GM12878 (cell line): ENCODE data around the gene STARD10. TPM values are rescaled to one million over a fixed set of nuclear protein-coding genes. Genes with fewer than 3 reads are reported as not detected.

Source experiments
- ATF3 ChIP-seq: IDR thresholded peaks from 2 replicates; pipeline ENCODE4 v1.6.1; 2011; ENCODE audit warnings: low read depth, mild to moderate bottlenecking, low read length, moderate library complexity, borderline replicate concordance; ENCODE audit errors: extremely low read depth
- DPF2 ChIP-seq: fragments of 450-650 bp; IDR thresholded peaks from 2 replicates; pipeline ENCODE4 v1.6.1; 2017; ENCODE audit warnings: mild to moderate bottlenecking
- EGR1 ChIP-seq, 2 experiments: IDR thresholded peaks; 1 replicate in 1 of 2; 2 replicates in 1 of 2; pipeline ENCODE4 v1.6.1; 2011 to 2012; ENCODE audit warnings: low read depth in 2 of 2, low read length in 2 of 2, borderline replicate concordance in 1 of 2, mild to moderate bottlenecking in 1 of 2, moderate library complexity in 1 of 2
- HDAC2 ChIP-seq: fragments of 200-600 bp; sonication (generic); IDR thresholded peaks from 2 replicates; pipeline ENCODE4 v1.6.1; 2017
- IKZF1 ChIP-seq: fragments of 450-650 bp; conservative IDR thresholded peaks from 2 replicates; pipeline ENCODE4 v1.6.1; 2017; ENCODE audit warnings: antibody characterized with exemption, mild to moderate bottlenecking
- MEF2A ChIP-seq: IDR thresholded peaks from 2 replicates; pipeline ENCODE4 v1.6.1; 2011; ENCODE audit warnings: low read depth, mild to moderate bottlenecking, low read length, moderate library complexity; ENCODE audit not compliant: insufficient read depth
- PKNOX1 ChIP-seq: fragments of 450-650 bp; IDR thresholded peaks from 2 replicates; pipeline ENCODE4 v1.6.1; 2016; ENCODE audit warnings: mild to moderate bottlenecking
- RUNX3 ChIP-seq: IDR thresholded peaks from 2 replicates; pipeline ENCODE4 v1.6.1; 2012; ENCODE audit warnings: low read length, inconsistent platforms
- SMAD1 ChIP-seq: fragments of 450-650 bp; IDR thresholded peaks from 2 replicates; pipeline ENCODE4 v1.6.1; 2018; ENCODE audit warnings: mild to moderate bottlenecking, low read depth; ENCODE audit not compliant: partially characterized antibody
- SPI1 ChIP-seq: IDR thresholded peaks from 2 replicates; pipeline ENCODE4 v1.6.1; 2011; ENCODE audit warnings: low read depth, mild to moderate bottlenecking, low read length, moderate library complexity, borderline replicate concordance; ENCODE audit not compliant: insufficient read depth
- TCF7 ChIP-seq: IDR thresholded peaks from 2 replicates; pipeline ENCODE4 v1.6.1; 2014; ENCODE audit warnings: antibody characterized with exemption, borderline replicate concordance
- YBX1 ChIP-seq: fragments of 450-650 bp; IDR thresholded peaks from 2 replicates; pipeline ENCODE4 v1.6.1; 2016; ENCODE audit warnings: antibody characterized with exemption
- ZNF687 ChIP-seq: fragments of 450-650 bp; IDR thresholded peaks from 2 replicates; pipeline ENCODE4 v1.6.1; 2017; ENCODE audit warnings: mild to moderate bottlenecking, moderate library complexity
- polyA plus RNA-seq, 11 experiments: library from polyadenylated mRNA; depleted of rRNA in 4 of 11; unstranded in 6 of 11; stranded (reverse) in 5 of 11; fragments of >200 nt; fragmentation: Nextera tagmentation in 4 of 11; fragmentation: Illumina TruSeq in 1 of 11; extraction: Ambion mirVana in 4 of 11; extraction: Trizol in 1 of 11; gene quantifications; 1 replicate in 1 of 11; 2 replicates in 10 of 11; pipeline versions ENCODE4 v1.2.1 to v1.2.3, GENCODE V29; 2011 to 2016; ENCODE audit warnings: inconsistent platforms in 2 of 11, missing spikeins in 2 of 11, low read depth in 1 of 11
- total RNA-seq, 4 experiments: library from RNA; depleted of rRNA in 3 of 4; stranded (reverse); fragments of >200 nt in 3 of 4; fragmentation: Illumina TruSeq in 1 of 4; extraction: Trizol in 1 of 4; gene quantifications; 2 replicates each; pipeline versions ENCODE4 v1.2.1 to v1.2.3, GENCODE V29; 2013 to 2021

The STARD10 gene
- total and polyA plus RNA-seq, 10 of the 15 experiments (the other 5 are each of a cell fraction or from before 2014, with no cell fraction given) = 0.15 to 43.2 (median 23.1) TPM

- TF ChIP-seq SPI1 (peak; percentile 88), ATF3 (no peak), ZNF687 (peak; percentile 35; the same call in 1 of the 2 replicates), HDAC2 (no peak), RUNX3 (no peak), IKZF1 (peak; percentile 55), EGR1 (IDR thresholded peaks at IDR 0.05; ENCODE audit: borderline replicate concordance in 1 of 2, low read depth in 2 of 2, low read length in 2 of 2) (0 out of 3 replicates have a peak, but pooled peaks of 1 of the 2 experiments have one; percentile 8), DPF2 (no peak), TCF7 (no peak), PKNOX1 (peak; percentile 89), SMAD1 (no peak), MEF2A (no peak), YBX1 (no peak)
Measured at GRCh38 chr11:72736452-72737069, 57.3 kb downstream of the STARD10 start (continued).
